ENCODE results near the gene CCDC192.

DNA sequence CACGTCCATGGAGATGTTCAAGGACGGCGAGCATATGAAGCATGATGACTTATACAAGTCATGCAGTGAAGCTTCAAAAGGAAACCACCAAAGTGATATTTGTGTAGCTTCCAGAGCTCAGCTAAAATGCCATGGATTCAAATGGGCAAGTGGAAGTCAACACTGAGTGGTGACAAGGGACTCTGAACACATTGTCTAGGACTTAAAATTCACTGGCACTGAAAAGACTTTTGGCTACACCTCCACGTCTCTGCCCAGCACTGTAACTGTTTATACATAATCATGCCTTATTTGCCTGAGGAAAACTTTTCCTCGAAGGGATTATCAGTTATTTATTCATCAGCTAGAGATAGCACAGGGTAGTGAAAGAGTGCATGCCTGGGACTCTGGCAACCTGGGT is 39.1 kb upstream of the CCDC192 start:
- TF ChIP-seq, protein P1, sequence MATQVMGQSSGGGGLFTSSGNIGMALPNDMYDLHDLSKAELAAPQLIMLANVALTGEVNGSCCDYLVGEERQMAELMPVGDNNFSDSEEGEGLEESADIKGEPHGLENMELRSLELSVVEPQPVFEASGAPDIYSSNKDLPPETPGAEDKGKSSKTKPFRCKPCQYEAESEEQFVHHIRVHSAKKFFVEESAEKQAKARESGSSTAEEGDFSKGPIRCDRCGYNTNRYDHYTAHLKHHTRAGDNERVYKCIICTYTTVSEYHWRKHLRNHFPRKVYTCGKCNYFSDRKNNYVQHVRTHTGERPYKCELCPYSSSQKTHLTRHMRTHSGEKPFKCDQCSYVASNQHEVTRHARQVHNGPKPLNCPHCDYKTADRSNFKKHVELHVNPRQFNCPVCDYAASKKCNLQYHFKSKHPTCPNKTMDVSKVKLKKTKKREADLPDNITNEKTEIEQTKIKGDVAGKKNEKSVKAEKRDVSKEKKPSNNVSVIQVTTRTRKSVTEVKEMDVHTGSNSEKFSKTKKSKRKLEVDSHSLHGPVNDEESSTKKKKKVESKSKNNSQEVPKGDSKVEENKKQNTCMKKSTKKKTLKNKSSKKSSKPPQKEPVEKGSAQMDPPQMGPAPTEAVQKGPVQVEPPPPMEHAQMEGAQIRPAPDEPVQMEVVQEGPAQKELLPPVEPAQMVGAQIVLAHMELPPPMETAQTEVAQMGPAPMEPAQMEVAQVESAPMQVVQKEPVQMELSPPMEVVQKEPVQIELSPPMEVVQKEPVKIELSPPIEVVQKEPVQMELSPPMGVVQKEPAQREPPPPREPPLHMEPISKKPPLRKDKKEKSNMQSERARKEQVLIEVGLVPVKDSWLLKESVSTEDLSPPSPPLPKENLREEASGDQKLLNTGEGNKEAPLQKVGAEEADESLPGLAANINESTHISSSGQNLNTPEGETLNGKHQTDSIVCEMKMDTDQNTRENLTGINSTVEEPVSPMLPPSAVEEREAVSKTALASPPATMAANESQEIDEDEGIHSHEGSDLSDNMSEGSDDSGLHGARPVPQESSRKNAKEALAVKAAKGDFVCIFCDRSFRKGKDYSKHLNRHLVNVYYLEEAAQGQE (IDR thresholded peaks at IDR 0.05; ENCODE audit: unreplicated experiment): no peak
- TF ChIP-seq EZH2 (IDR thresholded peaks at IDR 0.05; ENCODE audit: low read depth, unreplicated experiment): no peak
- TF ChIP-seq, protein P2, sequence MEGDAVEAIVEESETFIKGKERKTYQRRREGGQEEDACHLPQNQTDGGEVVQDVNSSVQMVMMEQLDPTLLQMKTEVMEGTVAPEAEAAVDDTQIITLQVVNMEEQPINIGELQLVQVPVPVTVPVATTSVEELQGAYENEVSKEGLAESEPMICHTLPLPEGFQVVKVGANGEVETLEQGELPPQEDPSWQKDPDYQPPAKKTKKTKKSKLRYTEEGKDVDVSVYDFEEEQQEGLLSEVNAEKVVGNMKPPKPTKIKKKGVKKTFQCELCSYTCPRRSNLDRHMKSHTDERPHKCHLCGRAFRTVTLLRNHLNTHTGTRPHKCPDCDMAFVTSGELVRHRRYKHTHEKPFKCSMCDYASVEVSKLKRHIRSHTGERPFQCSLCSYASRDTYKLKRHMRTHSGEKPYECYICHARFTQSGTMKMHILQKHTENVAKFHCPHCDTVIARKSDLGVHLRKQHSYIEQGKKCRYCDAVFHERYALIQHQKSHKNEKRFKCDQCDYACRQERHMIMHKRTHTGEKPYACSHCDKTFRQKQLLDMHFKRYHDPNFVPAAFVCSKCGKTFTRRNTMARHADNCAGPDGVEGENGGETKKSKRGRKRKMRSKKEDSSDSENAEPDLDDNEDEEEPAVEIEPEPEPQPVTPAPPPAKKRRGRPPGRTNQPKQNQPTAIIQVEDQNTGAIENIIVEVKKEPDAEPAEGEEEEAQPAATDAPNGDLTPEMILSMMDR (conservative IDR thresholded peaks at IDR 0.05; ENCODE audit: low read depth in 2 of 2): no peak
- TF ChIP-seq CREB1 (CRISPR knock-in tag; IDR thresholded peaks at IDR 0.05; ENCODE audit: low read depth): no peak
- TF ChIP-seq POLR2AphosphoS5 (IDR thresholded peaks at IDR 0.05; ENCODE audit: low read depth): no peak
- no peak for TF ChIP-seq NANOG (IDR thresholded peaks at IDR 0.05; ENCODE audit: borderline replicate concordance)
- TF ChIP-seq EZH2phosphoT487 (IDR thresholded peaks at IDR 0.05; ENCODE audit: unreplicated experiment): no peak
- TF ChIP-seq ZNF331 (CRISPR knock-in tag; IDR thresholded peaks at IDR 0.05; ENCODE audit: low read depth): no peak
- TF ChIP-seq STAT1 (IDR thresholded peaks at IDR 0.05; ENCODE audit: unreplicated experiment): no peak
- no peak for TF ChIP-seq JUNB (IDR thresholded peaks at IDR 0.05; ENCODE audit: unreplicated experiment)
- TF ChIP-seq ZNF114 (CRISPR knock-in tag; IDR thresholded peaks at IDR 0.05): no peak
- TF ChIP-seq, protein P3, sequence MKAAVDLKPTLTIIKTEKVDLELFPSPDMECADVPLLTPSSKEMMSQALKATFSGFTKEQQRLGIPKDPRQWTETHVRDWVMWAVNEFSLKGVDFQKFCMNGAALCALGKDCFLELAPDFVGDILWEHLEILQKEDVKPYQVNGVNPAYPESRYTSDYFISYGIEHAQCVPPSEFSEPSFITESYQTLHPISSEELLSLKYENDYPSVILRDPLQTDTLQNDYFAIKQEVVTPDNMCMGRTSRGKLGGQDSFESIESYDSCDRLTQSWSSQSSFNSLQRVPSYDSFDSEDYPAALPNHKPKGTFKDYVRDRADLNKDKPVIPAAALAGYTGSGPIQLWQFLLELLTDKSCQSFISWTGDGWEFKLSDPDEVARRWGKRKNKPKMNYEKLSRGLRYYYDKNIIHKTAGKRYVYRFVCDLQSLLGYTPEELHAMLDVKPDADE (IDR thresholded peaks at IDR 0.05): no peak
